ENCODE data around the gene TEAD2.

GRCh38 chr19:49327878-49328544 is 34.2 kb downstream of the TEAD2 start:
- peak; percentile 69 for TF ChIP-seq CTCF (conservative IDR thresholded peaks at IDR 0.05; ENCODE audit: low read depth, low read length)
- no peak for TF ChIP-seq EZH2 (IDR thresholded peaks at IDR 0.05; ENCODE audit: borderline replicate concordance, low read depth, low read length, poor library complexity, severe bottlenecking)
